ENCODE results near the gene SNAPIN. TPM values are rescaled to one million over a fixed set of nuclear protein-coding genes. Genes with fewer than 3 reads are reported as not detected.

The SNAPIN gene
- total and polyA plus RNA-seq, 3 donors from 2014 or later: 48.9 to 61.7 (median 57.4) TPM

DNA sequence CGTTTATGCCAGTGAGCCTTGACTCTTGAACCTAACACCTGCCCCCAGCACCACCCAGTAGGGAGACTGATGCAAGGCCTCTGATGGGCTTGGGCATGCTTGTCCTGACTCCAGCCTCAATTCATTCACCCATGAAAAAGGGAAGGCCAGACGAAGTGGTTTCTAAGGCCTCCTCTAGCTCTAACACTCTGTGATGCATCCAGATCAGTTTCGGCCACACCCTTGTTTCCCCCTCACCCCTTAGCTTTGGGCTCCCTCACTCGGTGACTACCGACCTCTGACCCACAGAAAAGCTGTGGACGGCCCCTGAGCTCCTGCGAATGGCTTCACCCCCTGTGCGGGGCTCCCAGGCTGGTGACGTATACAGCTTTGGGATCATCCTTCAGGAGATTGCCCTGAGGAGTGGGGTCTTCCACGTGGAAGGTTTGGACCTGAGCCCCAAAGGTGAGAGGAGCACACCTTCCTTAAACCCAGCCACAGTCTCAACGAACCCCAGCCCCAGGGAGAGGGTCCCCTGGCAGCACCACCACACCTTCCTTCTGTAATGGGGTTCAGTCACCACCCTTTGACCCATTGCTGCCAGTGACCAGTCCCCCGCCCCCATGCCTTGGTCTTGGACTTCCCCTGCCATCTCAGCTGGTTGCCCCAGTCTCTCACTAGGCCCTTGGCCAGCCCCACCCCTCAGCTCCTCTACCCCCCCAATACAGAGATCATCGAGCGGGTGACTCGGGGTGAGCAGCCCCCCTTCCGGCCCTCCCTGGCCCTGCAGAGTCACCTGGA, 29.0 kb downstream of the SNAPIN start:
- WGBS, 2 donors: 91 to 93% methylated on average over 11 to 16 of the region's 16 CpGs
- TF ChIP-seq POLR2A (IDR thresholded peaks at IDR 0.05): no peak
- TF ChIP-seq, protein P1, sequence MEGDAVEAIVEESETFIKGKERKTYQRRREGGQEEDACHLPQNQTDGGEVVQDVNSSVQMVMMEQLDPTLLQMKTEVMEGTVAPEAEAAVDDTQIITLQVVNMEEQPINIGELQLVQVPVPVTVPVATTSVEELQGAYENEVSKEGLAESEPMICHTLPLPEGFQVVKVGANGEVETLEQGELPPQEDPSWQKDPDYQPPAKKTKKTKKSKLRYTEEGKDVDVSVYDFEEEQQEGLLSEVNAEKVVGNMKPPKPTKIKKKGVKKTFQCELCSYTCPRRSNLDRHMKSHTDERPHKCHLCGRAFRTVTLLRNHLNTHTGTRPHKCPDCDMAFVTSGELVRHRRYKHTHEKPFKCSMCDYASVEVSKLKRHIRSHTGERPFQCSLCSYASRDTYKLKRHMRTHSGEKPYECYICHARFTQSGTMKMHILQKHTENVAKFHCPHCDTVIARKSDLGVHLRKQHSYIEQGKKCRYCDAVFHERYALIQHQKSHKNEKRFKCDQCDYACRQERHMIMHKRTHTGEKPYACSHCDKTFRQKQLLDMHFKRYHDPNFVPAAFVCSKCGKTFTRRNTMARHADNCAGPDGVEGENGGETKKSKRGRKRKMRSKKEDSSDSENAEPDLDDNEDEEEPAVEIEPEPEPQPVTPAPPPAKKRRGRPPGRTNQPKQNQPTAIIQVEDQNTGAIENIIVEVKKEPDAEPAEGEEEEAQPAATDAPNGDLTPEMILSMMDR (IDR thresholded peaks at IDR 0.05): no peak
- no peaks in the 10 kb centered on the region for H3K36me3 ChIP-seq (ENCODE audit: low read depth, missing control alignments)
- H3K27me3 ChIP-seq: no peaks in the 10 kb centered on the region
- H3K4me3 ChIP-seq: no peak overlapping the region
- DNase-seq: no peak
- intact Hi-C loops (cut with DNase I; ENCODE audit: low total_unique reads): no loop called here
- H3K4me1 ChIP-seq: no peaks in the 10 kb centered on the region
- no peaks in the 10 kb centered on the region for H3K9me3 ChIP-seq
- no peak overlapping the region for H3K27ac ChIP-seq

DNA sequence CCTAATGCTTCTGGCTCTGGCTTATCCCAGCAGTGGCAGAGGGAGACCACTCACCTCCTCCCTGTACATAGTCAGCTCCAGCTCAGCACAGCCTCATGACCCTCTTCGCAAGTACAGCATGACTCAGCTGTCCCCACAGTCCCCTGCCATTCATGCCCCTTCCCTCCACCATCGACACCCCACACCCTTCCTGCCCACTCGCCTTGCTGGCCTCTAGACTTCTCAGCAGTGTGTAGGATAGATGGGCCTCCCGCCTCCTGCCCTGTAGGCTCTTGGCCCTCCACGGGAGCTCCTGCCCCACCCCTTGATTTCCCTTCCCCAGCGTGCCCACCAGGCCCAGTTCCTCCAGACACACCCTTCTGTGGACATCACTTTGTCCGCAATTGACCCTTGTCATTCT, 29.8 kb downstream of the SNAPIN start:
- Histone ChIP-seq H3K9me3 (no peaks in the 10 kb centered on the region), H3K27me3 (no peaks in the 10 kb centered on the region), H3K4me3 (no peak overlapping the region), H3K27ac (no peak overlapping the region), H3K36me3 (ENCODE audit: low read depth, missing control alignments) (no peaks in the 10 kb centered on the region), H3K4me1 (no peaks in the 10 kb centered on the region)
- intact Hi-C loops (cut with DNase I; ENCODE audit: low total_unique reads): no loop called here
- DNase-seq: no peak
- 86 to 95% methylated on average over 7 of the region's 7 CpGs for WGBS, 2 donors
- TF ChIP-seq POLR2A (IDR thresholded peaks at IDR 0.05): no peak
- TF ChIP-seq, protein P1 (IDR thresholded peaks at IDR 0.05): no peak

DNA sequence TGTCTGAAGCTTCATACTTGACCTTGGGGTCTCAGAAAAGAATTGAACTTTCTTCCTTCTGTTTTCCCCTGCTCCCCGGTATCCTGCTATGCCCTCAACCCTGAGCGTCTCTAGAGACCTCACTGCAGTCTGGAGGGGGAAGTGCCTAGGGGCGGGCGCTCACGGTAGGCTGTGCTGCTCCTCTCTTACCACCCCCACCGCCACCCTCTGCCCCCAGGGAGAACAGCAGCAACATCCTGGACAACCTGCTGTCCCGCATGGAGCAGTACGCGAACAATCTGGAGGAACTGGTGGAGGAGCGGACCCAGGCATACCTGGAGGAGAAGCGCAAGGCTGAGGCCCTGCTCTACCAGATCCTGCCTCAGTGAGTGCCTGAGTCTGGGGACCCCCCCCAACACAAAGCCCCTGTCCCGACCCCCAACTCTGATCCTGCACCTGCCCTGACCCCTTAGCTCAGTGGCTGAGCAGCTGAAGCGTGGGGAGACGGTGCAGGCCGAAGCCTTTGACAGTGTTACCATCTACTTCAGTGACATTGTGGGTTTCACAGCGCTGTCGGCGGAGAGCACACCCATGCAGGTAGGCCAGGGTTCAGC, 30.3 kb downstream of the SNAPIN start:
- no peaks in the 10 kb centered on the region for H3K4me1 ChIP-seq
- no peak for DNase-seq
- intact Hi-C loops (cut with DNase I; ENCODE audit: low total_unique reads): no loop called here
- H3K9me3 ChIP-seq: no peaks in the 10 kb centered on the region
- 95 to 96% methylated on average over 14 to 15 of the region's 18 CpGs for WGBS, 2 donors
- H3K36me3 ChIP-seq (ENCODE audit: low read depth, missing control alignments): no peaks in the 10 kb centered on the region
- H3K4me3 ChIP-seq: no peak overlapping the region
- no peaks in the 10 kb centered on the region for H3K27me3 ChIP-seq
- TF ChIP-seq POLR2A (IDR thresholded peaks at IDR 0.05): no peak
- TF ChIP-seq, protein P1 (IDR thresholded peaks at IDR 0.05): no peak
- no peak overlapping the region for H3K27ac ChIP-seq

DNA sequence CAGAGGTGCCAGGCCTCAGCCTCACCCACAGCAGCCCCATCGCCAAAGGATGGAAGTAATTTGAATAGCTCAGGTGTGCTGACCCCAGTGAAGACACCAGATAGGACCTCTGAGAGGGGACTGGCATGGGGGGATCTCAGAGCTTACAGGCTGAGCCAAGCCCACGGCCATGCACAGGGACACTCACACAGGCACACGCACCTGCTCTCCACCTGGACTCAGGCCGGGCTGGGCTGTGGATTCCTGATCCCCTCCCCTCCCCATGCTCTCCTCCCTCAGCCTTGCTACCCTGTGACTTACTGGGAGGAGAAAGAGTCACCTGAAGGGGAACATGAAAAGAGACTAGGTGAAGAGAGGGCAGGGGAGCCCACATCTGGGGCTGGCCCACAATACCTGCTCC, 35.0 kb downstream of the SNAPIN start:
- 71 to 93% methylated on average over 3 to 4 of the region's 4 CpGs for WGBS, 2 donors
- Histone ChIP-seq H3K4me3 (no peak overlapping the region), H3K27ac (no peak overlapping the region), H3K36me3 (ENCODE audit: low read depth, missing control alignments) (no peaks in the 10 kb centered on the region), H3K4me1 (peaks cover 16% of the 10 kb centered on the region), H3K9me3 (no peaks in the 10 kb centered on the region), H3K27me3 (no peaks in the 10 kb centered on the region)
- TF ChIP-seq, protein P1 (IDR thresholded peaks at IDR 0.05): no peak
- TF ChIP-seq POLR2A (IDR thresholded peaks at IDR 0.05): no peak
- no peak for DNase-seq
- intact Hi-C loops (cut with DNase I; ENCODE audit: low total_unique reads): no loop called here
